Measurements from ENCODE around the gene SPACA5B. TPM values are rescaled to one million over a fixed set of nuclear protein-coding genes. Genes with fewer than 3 reads are reported as not detected.

SPACA5B gene
- total RNA-seq, 1 donor from 2014 or later: not detected

Small RNA genes within 50 kb of the gene (small RNA-seq; reads per million reads assigned to genes)
- gene AC245047.7: not detected
- not detected for gene RNU6-707P

Other genes starting within 250 kb of the SPACA5B start
- 7.2 TPM for gene ZNF182, start 126.6 kb upstream of the SPACA5B start, total RNA-seq
- not detected for gene SPACA5, start 123.6 kb upstream of the SPACA5B start, total RNA-seq
- 8.4 TPM for gene ZNF630, start 59.0 kb upstream of the SPACA5B start, total RNA-seq
- not detected for gene SSX5, start 66.2 kb downstream of the SPACA5B start, total RNA-seq
- not detected for gene SSX1, start 124.8 kb downstream of the SPACA5B start, total RNA-seq
- not detected for gene SSX3, start 226.1 kb downstream of the SPACA5B start, total RNA-seq

Data from occipital lobe (tissue), 2 donors.